WTC11 (cell line): ENCODE data around the gene SCO2.

ENCODE experiments used
- AR ChIP-seq: fragments of 250-450 bp; sonication (Bioruptor Pico); IDR thresholded peaks from 2 replicates; pipeline ENCODE4 v1.9.0; 2021; ENCODE audit warnings: mild to moderate bottlenecking
- CTCF ChIP-seq: fragments of 200-600 bp; IDR thresholded peaks from 2 replicates; pipeline ENCODE4 v1.8.0; 2022; ENCODE audit warnings: antibody characterized with exemption
- ETV6 ChIP-seq: sonication (generic); formaldehyde crosslinking; IDR thresholded peaks from 2 replicates; pipeline ENCODE4 v1.8.1; 2022; ENCODE audit warnings: mild to moderate bottlenecking, missing genetic modification reagents
- IRF2 ChIP-seq: sonication (generic); formaldehyde crosslinking; IDR thresholded peaks from 2 replicates; pipeline ENCODE4 v1.8.0; 2022; ENCODE audit warnings: low read depth, missing genetic modification reagents, borderline replicate concordance
- JUN ChIP-seq: sonication (generic); formaldehyde crosslinking; IDR thresholded peaks from 2 replicates; pipeline ENCODE4 v1.8.0; 2023; ENCODE audit warnings: mild to moderate bottlenecking, missing genetic modification reagents
- NFYB ChIP-seq: sonication (generic); formaldehyde crosslinking; conservative IDR thresholded peaks from 2 replicates; pipeline ENCODE4 v1.8.0; 2022; ENCODE audit warnings: low read depth, missing genetic modification reagents
- NR2C2 ChIP-seq: sonication (generic); formaldehyde crosslinking; IDR thresholded peaks from 2 replicates; pipeline ENCODE4 v1.8.0; 2022; ENCODE audit warnings: mild to moderate bottlenecking, missing genetic modification reagents
- PRDM15 ChIP-seq: sonication (generic); formaldehyde crosslinking; IDR thresholded peaks from 2 replicates; pipeline ENCODE4 v1.8.0; 2022; ENCODE audit warnings: missing genetic modification reagents
- TEAD4 ChIP-seq: sonication (generic); formaldehyde crosslinking; IDR thresholded peaks from 2 replicates; pipeline ENCODE4 v1.8.0; 2022; ENCODE audit warnings: mild to moderate bottlenecking, missing genetic modification reagents
- ZMAT4 ChIP-seq: fragments of 250-450 bp; sonication (Bioruptor Pico); IDR thresholded peaks from 2 replicates; pipeline ENCODE4 v1.9.0; 2021; ENCODE audit warnings: mild to moderate bottlenecking
- ZNF396 ChIP-seq: fragments of 250-450 bp; sonication (Bioruptor Pico); IDR thresholded peaks from 2 replicates; pipeline ENCODE4 v1.8.0; 2021; ENCODE audit warnings: mild to moderate bottlenecking, moderate library complexity, borderline replicate concordance
- ZNF416 ChIP-seq: fragments of 250-450 bp; sonication (Bioruptor Pico); IDR thresholded peaks from 2 replicates; pipeline ENCODE4 v1.9.0; 2021; ENCODE audit warnings: mild to moderate bottlenecking, inconsistent platforms
- ZNF423 ChIP-seq: fragments of 250-450 bp; sonication (Bioruptor Pico); IDR thresholded peaks from 2 replicates; pipeline ENCODE4 v2.1.2; 2022; ENCODE audit warnings: mild to moderate bottlenecking, moderate library complexity

GRCh38 chr22:50497093-50497492, 28.3 kb downstream of the SCO2 start:
- TF ChIP-seq NFYB (CRISPR knock-in tag) (no peak), CTCF (no peak), TEAD4 (CRISPR knock-in tag) (no peak), IRF2 (CRISPR knock-in tag) (no peak), ETV6 (CRISPR knock-in tag) (no peak), AR (CRISPR knock-in tag) (no peak), NR2C2 (CRISPR knock-in tag) (no peak), ZNF416 (CRISPR knock-in tag) (no peak), ZMAT4 (CRISPR knock-in tag) (no peak), ZNF396 (CRISPR knock-in tag) (no peak), PRDM15 (CRISPR knock-in tag) (no peak), ZNF423 (CRISPR knock-in tag) (no peak), JUN (CRISPR knock-in tag) (no peak)
